HUES64 (cell line): ENCODE results near the gene DLG2.
"Not testable (repeated sequence)": the region's sequence is repeated elsewhere in the genome, so short reads cannot be mapped to it uniquely, and the experiment has no call there.

Source experiments
- H3K27ac ChIP-seq: 2 replicates; pipeline ENCODE4 v1.7.0; 2013; ENCODE audit warnings: low read depth, low read length, inconsistent platforms
- H3K27me3 ChIP-seq: 2 replicates; pipeline ENCODE4 v1.6.1; 2013; ENCODE audit warnings: mild to moderate bottlenecking, low read length; ENCODE audit not compliant: insufficient read depth
- H3K36me3 ChIP-seq: 2 replicates; pipeline ENCODE4 v1.6.1; 2013; ENCODE audit warnings: mild to moderate bottlenecking, low read length; ENCODE audit not compliant: insufficient read depth
- H3K4me1 ChIP-seq: 2 replicates; pipeline ENCODE4 v1.6.1; 2013; ENCODE audit warnings: mild to moderate bottlenecking, low read length, moderate library complexity; ENCODE audit not compliant: insufficient read depth
- H3K4me3 ChIP-seq: 2 replicates; pipeline ENCODE4 v1.5.1; 2013; ENCODE audit warnings: mild to moderate bottlenecking, low read length, moderate library complexity
- H3K9ac ChIP-seq: 2 replicates; pipeline ENCODE4 v1.6.1; 2013; ENCODE audit warnings: mild to moderate bottlenecking, low read depth, low read length
- H3K9me3 ChIP-seq: 2 replicates; pipeline ENCODE4 v1.6.1; 2013; ENCODE audit warnings: low read depth, low read length; ENCODE audit not compliant: insufficient read depth
- WGBS: fragments of 150-250, 120-280 bp; methylation state at CpG from one replicate; pipeline ENCODE4 v1.1.7; 2013; ENCODE audit warnings: missing lambda C conversion rate; 5-methylcytosine and 5-hydroxymethylcytosine counted together

The DLG2 gene

GRCh38 chr11:85444479-85444878 lies 182.7 kb downstream of the DLG2 start:
- Histone ChIP-seq H3K27ac (no peak overlapping the region), H3K9me3 (no peaks in the 10 kb centered on the region), H3K36me3 (no peaks in the 10 kb centered on the region), H3K4me1 (no peaks in the 10 kb centered on the region), H3K27me3 (no peaks in the 10 kb centered on the region), H3K9ac (no peak overlapping the region), H3K4me3 (no peak overlapping the region)
- WGBS: 94% methylated on average over 1 of the region's 1 CpG

- 100% methylated on average over 1 of the region's 1 CpG for WGBS
- Histone ChIP-seq H3K4me3 (no peak overlapping the region), H3K27me3 (no peaks in the 10 kb centered on the region), H3K36me3 (no peaks in the 10 kb centered on the region), H3K9me3 (0 out of 2 replicates have a peak, but pooled peaks cover 3% of the 10 kb centered on the region), H3K4me1 (no peaks in the 10 kb centered on the region), H3K27ac (no peak overlapping the region), H3K9ac (no peak overlapping the region)
These were observed 186.9 kb downstream of the DLG2 start for GRCh38 chr11:85440273-85440672.

GRCh38 chr11:85438328-85438727 lies 188.8 kb downstream of the DLG2 start:
- 0 out of 2 replicates have a peak, but pooled peaks cover 3% of the 10 kb centered on the region for H3K9me3 ChIP-seq
- H3K36me3 ChIP-seq: no peaks in the 10 kb centered on the region
- no peaks in the 10 kb centered on the region for H3K27me3 ChIP-seq
- no peak overlapping the region for H3K4me3 ChIP-seq
- H3K27ac ChIP-seq: no peak overlapping the region
- 93% methylated on average over 1 of the region's 1 CpG for WGBS
- no peak overlapping the region for H3K9ac ChIP-seq
- H3K4me1 ChIP-seq: no peaks in the 10 kb centered on the region

GRCh38 chr11:85431319-85431718 lies 195.8 kb downstream of the DLG2 start:
- Histone ChIP-seq H3K27ac (no peak overlapping the region), H3K9me3 (0 out of 2 replicates have a peak, but pooled peaks cover under 1% of the 10 kb centered on the region), H3K36me3 (no peaks in the 10 kb centered on the region), H3K9ac (no peak overlapping the region), H3K27me3 (no peaks in the 10 kb centered on the region), H3K4me3 (no peak overlapping the region), H3K4me1 (no peaks in the 10 kb centered on the region)
- 93% methylated on average over 3 of the region's 3 CpGs for WGBS

- no peaks in the 10 kb centered on the region for H3K4me1 ChIP-seq
- WGBS: 93% methylated on average over 3 of the region's 3 CpGs
These were observed 203.3 kb downstream of the DLG2 start for GRCh38 chr11:85423794-85424193.

GRCh38 chr11:85423316-85423715 lies 203.8 kb downstream of the DLG2 start:
- H3K9me3 ChIP-seq: no peaks in the 10 kb centered on the region
- no peaks in the 10 kb centered on the region for H3K27me3 ChIP-seq
- H3K4me1 ChIP-seq: no peaks in the 10 kb centered on the region
- no peak overlapping the region for H3K4me3 ChIP-seq
- H3K27ac ChIP-seq: no peak overlapping the region
- no peak overlapping the region for H3K9ac ChIP-seq
- 95% methylated on average over 1 of the region's 1 CpG for WGBS
- no peaks in the 10 kb centered on the region for H3K36me3 ChIP-seq

More at GRCh38 chr11:85423794-85424193, 203.3 kb downstream of the DLG2 start:
- no peak overlapping the region for H3K27ac ChIP-seq
- H3K9ac ChIP-seq: no peak overlapping the region
- H3K9me3 ChIP-seq: no peaks in the 10 kb centered on the region
- no peaks in the 10 kb centered on the region for H3K27me3 ChIP-seq
- no peaks in the 10 kb centered on the region for H3K36me3 ChIP-seq
- H3K4me3 ChIP-seq: no peak overlapping the region

GRCh38 chr11:85414175-85414574 lies 213.0 kb downstream of the DLG2 start:
- no peaks in the 10 kb centered on the region for H3K27me3 ChIP-seq
- no peak overlapping the region for H3K9ac ChIP-seq
- H3K36me3 ChIP-seq: no peaks in the 10 kb centered on the region
- no peaks in the 10 kb centered on the region for H3K4me1 ChIP-seq
- over 99% methylated on average over 4 of the region's 5 CpGs for WGBS
- no peak overlapping the region for H3K27ac ChIP-seq
- H3K4me3 ChIP-seq: no peak overlapping the region
- no peaks in the 10 kb centered on the region for H3K9me3 ChIP-seq

- no peak overlapping the region for H3K4me3 ChIP-seq
- H3K4me1 ChIP-seq: no peaks in the 10 kb centered on the region
- no peaks in the 10 kb centered on the region for H3K9me3 ChIP-seq
- no peak overlapping the region for H3K9ac ChIP-seq
- no peak overlapping the region for H3K27ac ChIP-seq
- H3K36me3 ChIP-seq: no peaks in the 10 kb centered on the region
- no peaks in the 10 kb centered on the region for H3K27me3 ChIP-seq
- WGBS: 92% methylated on average over 2 of the region's 2 CpGs
These were observed 219.5 kb downstream of the DLG2 start for GRCh38 chr11:85407648-85408047.

- Histone ChIP-seq H3K4me3 (no peak overlapping the region), H3K4me1 (no peaks in the 10 kb centered on the region), H3K27me3 (no peaks in the 10 kb centered on the region), H3K27ac (no peak overlapping the region), H3K9me3 (no peaks in the 10 kb centered on the region), H3K9ac (no peak overlapping the region), H3K36me3 (no peaks in the 10 kb centered on the region)
- 94% methylated on average over 3 of the region's 3 CpGs for WGBS
These were observed 220.3 kb downstream of the DLG2 start for GRCh38 chr11:85406841-85407240.

- no peak overlapping the region for H3K27ac ChIP-seq
- H3K4me1 ChIP-seq: no peaks in the 10 kb centered on the region
- no peaks in the 10 kb centered on the region for H3K36me3 ChIP-seq
- H3K9me3 ChIP-seq: no peaks in the 10 kb centered on the region
- no peaks in the 10 kb centered on the region for H3K27me3 ChIP-seq
- 98% methylated on average over 3 of the region's 3 CpGs for WGBS
- no peak overlapping the region for H3K9ac ChIP-seq
- H3K4me3 ChIP-seq: no peak overlapping the region
These were observed 220.8 kb downstream of the DLG2 start for GRCh38 chr11:85406316-85406715.

GRCh38 chr11:85395515-85396055 lies 231.6 kb downstream of the DLG2 start:
- H3K36me3 ChIP-seq, H3K9me3 ChIP-seq, H3K9ac ChIP-seq, H3K27ac ChIP-seq, H3K27me3 ChIP-seq, H3K4me3 ChIP-seq, H3K4me1 ChIP-seq: not testable (repeated sequence)
- WGBS: 76% methylated on average over 4 of the region's 4 CpGs

- no peak overlapping the region for H3K4me3 ChIP-seq
- H3K27ac ChIP-seq: no peak overlapping the region
- no peaks in the 10 kb centered on the region; the same call in 1 of the 2 replicates for H3K4me1 ChIP-seq
- H3K27me3 ChIP-seq: no peaks in the 10 kb centered on the region
- H3K36me3 ChIP-seq: no peaks in the 10 kb centered on the region
- WGBS: 88% methylated on average over 2 of the region's 2 CpGs
- H3K9ac ChIP-seq: no peak overlapping the region
- no peaks in the 10 kb centered on the region; the same call in 1 of the 2 replicates for H3K9me3 ChIP-seq
These were observed 232.9 kb downstream of the DLG2 start for GRCh38 chr11:85394283-85394682.
